Endothelial cell of umbilical vein (primary cell): ENCODE results near the gene KDM4E. TPM values are rescaled to one million over a fixed set of nuclear protein-coding genes. Genes with fewer than 3 reads are reported as not detected.
"Not testable (repeated sequence)": the region's sequence is repeated elsewhere in the genome, so short reads cannot be mapped to it uniquely, and the experiment has no call there.

Experiments used
- BruUV-seq: library from RNA; stranded (reverse); fragments of 400-500 nt; replicated peaks from 2 replicates; lab custom pipeline; 2021; lab: Mats Ljungman, UMichigan
- CTCF ChIA-PET: fragments of 300-600, 350-600 bp; sonication (Branson Sonifier 250); formaldehyde crosslinking; loops from one replicate; lab custom pipeline; 2021; ENCODE audit warnings: antibody characterized with exemption, inconsistent platforms; lab: Charles Lee
- POLR2A ChIA-PET: fragments of 300-600, 350-600 bp; sonication (Branson Sonifier 250); formaldehyde crosslinking; loops from one replicate; lab custom pipeline; 2021; ENCODE audit warnings: antibody characterized with exemption, inconsistent platforms; lab: Charles Lee
- DNase-seq: peaks from one replicate; pipeline ENCODE4 v3.0.0-alpha.2; 2011; ENCODE audit warnings: low read depth, low spot score
- FAIRE-seq: peaks from 2 replicates; lab custom pipeline; 2011; peaks lifted over from hg19 to GRCh38; lab: Jason Lieb, UNC
- H2AFZ ChIP-seq: 2 replicates; pipeline ENCODE4 v1.6.0; 2012; ENCODE audit warnings: low read depth, low read length, control low read depth, inconsistent platforms
- H3K27ac ChIP-seq: 2 replicates; pipeline ENCODE4 v1.5.1; 2011; ENCODE audit warnings: low read depth, mild to moderate bottlenecking, control low read depth, low read length, moderate library complexity; ENCODE audit not compliant: insufficient read depth
- H3K27me3 ChIP-seq, 2 experiments: 2 replicates each; pipeline versions ENCODE4 v1.6.0 to v1.6.1; 2011; ENCODE audit warnings: low read length in 2 of 2, mixed read lengths in 1 of 2; ENCODE audit not compliant: control insufficient read depth in 2 of 2, insufficient read depth in 2 of 2
- H3K36me3 ChIP-seq, 2 experiments: 2 replicates in 1 of 2; 3 replicates in 1 of 2; pipeline ENCODE4 v1.5.1; 2011; ENCODE audit warnings: low read length in 2 of 2, mild to moderate bottlenecking in 1 of 2, moderate library complexity in 1 of 2; ENCODE audit not compliant: control insufficient read depth in 2 of 2, insufficient read depth in 2 of 2; ENCODE audit errors: extremely low read depth in 1 of 2
- H3K4me1 ChIP-seq: 3 replicates; pipeline ENCODE4 v1.5.1; 2011; ENCODE audit warnings: mild to moderate bottlenecking, low read length; ENCODE audit not compliant: control insufficient read depth, insufficient read depth; ENCODE audit errors: extremely low read depth
- H3K4me2 ChIP-seq: 2 replicates; pipeline ENCODE4 v1.6.1; 2011; ENCODE audit warnings: low read length, control low read depth, mixed read lengths; ENCODE audit not compliant: insufficient read depth
- H3K4me3 ChIP-seq, 3 experiments: fragments of 200-600 bp in 1 of 3; sonication (generic), shearing (Covaris generic) in 1 of 3; replicated peaks in 1 of 3; 2 replicates each; pipeline ENCODE4 v1.5.1; 2011 to 2016; ENCODE audit warnings: control low read depth in 3 of 3, low read length in 3 of 3, mild to moderate bottlenecking in 2 of 3, inconsistent platforms in 1 of 3, low read depth in 1 of 3, moderate library complexity in 1 of 3; ENCODE audit not compliant: insufficient read depth in 1 of 3
- H3K79me2 ChIP-seq: 2 replicates; pipeline ENCODE4 v1.6.0; 2012; ENCODE audit warnings: low read length, inconsistent platforms; ENCODE audit not compliant: control insufficient read depth, insufficient read depth
- H3K9ac ChIP-seq: replicated peaks from 2 replicates; pipeline ENCODE3; 2011; ENCODE audit warnings: low read length, control low read depth; ENCODE audit not compliant: insufficient read depth; ENCODE audit errors: extremely low read depth
- H3K9me1 ChIP-seq: replicated peaks from 3 replicates; pipeline ENCODE4 v1.6.0; 2011; ENCODE audit warnings: mild to moderate bottlenecking, low read length; ENCODE audit not compliant: control insufficient read depth, insufficient read depth; ENCODE audit errors: extremely low read depth
- H3K9me3 ChIP-seq: replicated peaks from 2 replicates; pipeline ENCODE4 v1.5.1; 2012; ENCODE audit warnings: low read length, inconsistent platforms; ENCODE audit not compliant: control insufficient read depth, insufficient read depth
- H4K20me1 ChIP-seq: replicated peaks from 2 replicates; pipeline ENCODE3; 2011; ENCODE audit warnings: mild to moderate bottlenecking, low read length; ENCODE audit not compliant: control insufficient read depth, insufficient read depth; ENCODE audit errors: extremely low read depth
- EZH2 ChIP-seq: IDR thresholded peaks from 2 replicates; pipeline ENCODE4 v1.6.1; 2012; ENCODE audit warnings: borderline replicate concordance, low read depth, mild to moderate bottlenecking, moderate library complexity, low read length, inconsistent platforms; ENCODE audit not compliant: severe bottlenecking
- FOS ChIP-seq: IDR thresholded peaks from 2 replicates; pipeline ENCODE4 v1.6.1; 2011; ENCODE audit warnings: mild to moderate bottlenecking, low read length, moderate library complexity, borderline replicate concordance; ENCODE audit not compliant: insufficient read depth
- GATA2 ChIP-seq: IDR thresholded peaks from 2 replicates; pipeline ENCODE4 v1.7.0; 2011; ENCODE audit warnings: low read depth, mild to moderate bottlenecking, moderate library complexity, mixed read lengths, low read length; ENCODE audit not compliant: insufficient read length, insufficient read depth
- JUN ChIP-seq: IDR thresholded peaks from 2 replicates; pipeline ENCODE4 v1.6.1; 2011; ENCODE audit warnings: borderline replicate concordance, low read depth; ENCODE audit not compliant: insufficient read length, insufficient read depth
- MYC ChIP-seq: IDR thresholded peaks from one replicate; pipeline ENCODE4 v1.6.1; 2011; ENCODE audit warnings: mild to moderate bottlenecking, low read depth, low read length
- POLR2A ChIP-seq: IDR thresholded peaks from 2 replicates; pipeline ENCODE4 v1.6.1; 2012; ENCODE audit warnings: low read depth, mild to moderate bottlenecking, control low read depth, low read length
- POLR2AphosphoS5 ChIP-seq: IDR thresholded peaks from 2 replicates; pipeline ENCODE4 v1.6.1; 2012; ENCODE audit warnings: low read depth, mild to moderate bottlenecking, control low read depth, low read length, moderate library complexity; ENCODE audit not compliant: insufficient read depth
- dilution Hi-C: fragments of 300-500 bp; cut with MboI; formaldehyde crosslinking; loops from one replicate; pipeline ENCODE4 v1.15.0; 2019; ENCODE audit warnings: low sequenced_read_pairs; ENCODE audit not compliant: extremely low pct_ligation_motif_present
- intact Hi-C: fragments of 100-400 bp; cut with micrococcal nuclease; formaldehyde crosslinking; loops from one replicate; pipeline ENCODE4 v1.10.0; 2022
- polyA plus RNA-seq, 4 experiments: library from polyadenylated mRNA; depleted of rRNA in 3 of 4; stranded (reverse) in 3 of 4; unstranded in 1 of 4; fragments of >200 nt; gene quantifications; 2 replicates each; pipeline versions ENCODE4 v1.2.1 to v1.2.3, GENCODE V29; 2011 to 2012; ENCODE audit warnings: missing spikeins in 1 of 4
- total RNA-seq: library from RNA; stranded (reverse); gene quantifications from 2 replicates; pipeline ENCODE4 v1.2.3, GENCODE V29; 2021
- TF ChIP-seq, protein P1 (sequence below): IDR thresholded peaks from 2 replicates; pipeline ENCODE4 v1.6.1; 2011; ENCODE audit not compliant: insufficient read depth, insufficient read length
- TF ChIP-seq, protein P2 (sequence below), 2 donors: IDR thresholded peaks; 1 replicate in 1 of 2; 2 replicates in 1 of 2; pipeline ENCODE4 v1.5.1; 2011; ENCODE audit warnings: low read length in 2 of 2, mild to moderate bottlenecking in 2 of 2, moderate library complexity in 2 of 2, control low read depth in 1 of 2, inconsistent platforms in 1 of 2, low read depth in 1 of 2; ENCODE audit not compliant: insufficient read depth in 1 of 2; ENCODE audit errors: extremely low read depth in 1 of 2

KDM4E gene
- total and polyA plus RNA-seq, 2 donors (not counting 3 experiments of a cell fraction or from before 2014, with no cell fraction given): not detected

DNA sequence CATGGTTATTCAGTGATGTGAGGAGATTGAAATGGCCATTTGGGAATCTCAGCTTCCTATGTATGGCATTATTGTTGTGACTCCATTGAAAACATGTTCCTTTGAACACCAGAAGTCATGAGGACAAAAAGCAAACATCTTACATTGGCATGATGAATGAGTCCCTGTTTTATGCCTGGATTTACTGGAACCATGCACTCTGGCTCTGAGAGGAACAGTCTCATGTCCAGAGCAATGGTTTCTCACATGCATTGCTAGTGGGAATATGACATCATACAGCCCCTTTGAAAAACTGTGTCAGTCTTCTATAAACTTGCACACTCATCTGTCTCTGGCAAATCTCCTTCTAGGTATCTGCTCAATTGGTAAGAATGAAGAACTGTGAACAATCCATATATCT lies 20.8 kb downstream of the KDM4E start:
- Histone ChIP-seq H2AFZ (no peak overlapping the region), H3K4me3 (no peak overlapping the region), H3K9ac (no peak overlapping the region), H3K9me1 (no peaks in the 10 kb centered on the region), H3K9me3 (no peaks in the 10 kb centered on the region), H3K27me3 (peaks cover 16 to 40% of the 10 kb centered on the region in 2 experiments), H3K4me1 (no peaks in the 10 kb centered on the region), H4K20me1 (no peaks in the 10 kb centered on the region), H3K36me3 (no peaks in the 10 kb centered on the region), H3K79me2 (no peaks in the 10 kb centered on the region), H3K27ac (no peak overlapping the region), H3K4me2 (no peak overlapping the region)
- dilution Hi-C loops (no loop called here), intact Hi-C loops (no loop called here)
- ChIA-PET CTCF (interaction anchor here (1.2 kb wide), 1 partner anchor 12 kb away, joined by 3 read pairs; no protein-coding TSS in a partner anchor), POLR2A (interaction anchor here (1.3 kb wide), 1 partner anchor 22 kb away, joined by 4 read pairs; no protein-coding TSS in a partner anchor)
- TF ChIP-seq EZH2: no peak
- TF ChIP-seq FOS: no peak
- TF ChIP-seq, protein P1, sequence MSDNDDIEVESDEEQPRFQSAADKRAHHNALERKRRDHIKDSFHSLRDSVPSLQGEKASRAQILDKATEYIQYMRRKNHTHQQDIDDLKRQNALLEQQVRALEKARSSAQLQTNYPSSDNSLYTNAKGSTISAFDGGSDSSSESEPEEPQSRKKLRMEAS: no peak
- TF ChIP-seq, protein P2, sequence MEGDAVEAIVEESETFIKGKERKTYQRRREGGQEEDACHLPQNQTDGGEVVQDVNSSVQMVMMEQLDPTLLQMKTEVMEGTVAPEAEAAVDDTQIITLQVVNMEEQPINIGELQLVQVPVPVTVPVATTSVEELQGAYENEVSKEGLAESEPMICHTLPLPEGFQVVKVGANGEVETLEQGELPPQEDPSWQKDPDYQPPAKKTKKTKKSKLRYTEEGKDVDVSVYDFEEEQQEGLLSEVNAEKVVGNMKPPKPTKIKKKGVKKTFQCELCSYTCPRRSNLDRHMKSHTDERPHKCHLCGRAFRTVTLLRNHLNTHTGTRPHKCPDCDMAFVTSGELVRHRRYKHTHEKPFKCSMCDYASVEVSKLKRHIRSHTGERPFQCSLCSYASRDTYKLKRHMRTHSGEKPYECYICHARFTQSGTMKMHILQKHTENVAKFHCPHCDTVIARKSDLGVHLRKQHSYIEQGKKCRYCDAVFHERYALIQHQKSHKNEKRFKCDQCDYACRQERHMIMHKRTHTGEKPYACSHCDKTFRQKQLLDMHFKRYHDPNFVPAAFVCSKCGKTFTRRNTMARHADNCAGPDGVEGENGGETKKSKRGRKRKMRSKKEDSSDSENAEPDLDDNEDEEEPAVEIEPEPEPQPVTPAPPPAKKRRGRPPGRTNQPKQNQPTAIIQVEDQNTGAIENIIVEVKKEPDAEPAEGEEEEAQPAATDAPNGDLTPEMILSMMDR (IDR thresholded peaks at IDR 0.05; ENCODE audit: extremely low read depth in 1 of 2, insufficient read depth in 1 of 2, low read depth in 1 of 2, low read length in 2 of 2): no peak
- TF ChIP-seq MYC: no peak
- TF ChIP-seq POLR2A: no peak
- TF ChIP-seq POLR2AphosphoS5: no peak
- TF ChIP-seq GATA2: no peak
- no peak for TF ChIP-seq JUN
- FAIRE-seq (no peak), DNase-seq (no peak)
- no TSS peak for BruUV-seq

DNA sequence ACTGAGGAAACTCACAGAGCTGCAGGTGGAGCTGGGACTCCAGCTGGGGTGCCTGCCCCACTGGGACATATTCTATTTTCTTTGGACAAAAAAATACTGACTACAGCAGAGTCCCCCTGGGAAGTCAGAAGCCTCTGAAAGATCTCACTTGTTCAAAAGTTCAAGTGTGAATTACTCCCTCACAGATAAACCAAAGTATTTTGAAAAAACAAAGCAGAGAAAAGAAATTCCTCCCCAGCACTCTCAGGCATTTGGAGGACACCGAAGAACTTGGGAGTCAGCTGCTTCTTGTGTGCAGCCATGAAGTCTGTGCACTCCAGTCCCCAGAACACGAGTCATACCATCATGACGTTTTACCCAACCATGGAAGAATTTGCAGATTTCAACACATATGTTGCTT lies 24.1 kb downstream of the KDM4E start, which contains the start of gene KDM4F:
Gene KDM4F (plus strand): TSS at position 301 of the 400 bp plus-strand sequence.
- DNase-seq, H3K4me2 ChIP-seq: not testable (repeated sequence)

More for the DNA sequence above, 24.1 kb downstream of the KDM4E start, which contains the start of gene KDM4F:
- POLR2A ChIA-PET, H3K27ac ChIP-seq, H2AFZ ChIP-seq, H3K4me3 ChIP-seq, intact Hi-C loops, H3K36me3 ChIP-seq, H3K9ac ChIP-seq, H4K20me1 ChIP-seq, H3K9me3 ChIP-seq, H3K4me1 ChIP-seq, BruUV-seq, H3K9me1 ChIP-seq, FAIRE-seq, H3K79me2 ChIP-seq, dilution Hi-C loops: not testable (repeated sequence)
- H3K27me3 ChIP-seq: peaks cover 15 to 31% of the 10 kb centered on the region in 2 experiments
- CTCF ChIA-PET: interaction anchor here (1.1 to 2.0 kb wide), 2 partner anchors 7 to 18 kb away, joined by 3 to 5 read pairs; partner anchors contain the start of gene SRSF8
